SK-N-SH (cell line): ENCODE results near the gene ATF6. TPM values are rescaled to one million over a fixed set of nuclear protein-coding genes. Genes with fewer than 3 reads are reported as not detected.

Source experiments
- CTCF ChIA-PET: fragments of 300-600, 350-600 bp; formaldehyde crosslinking; extraction: SDS; loops from one replicate; lab custom pipeline; 2021; lab: Yijun Ruan, JAX
- POLR2A ChIA-PET: fragments of 350-600 bp; sonication (Branson Sonifier 250); formaldehyde crosslinking; extraction: SDS; loops from one replicate; lab custom pipeline; 2020; ENCODE audit warnings: antibody characterized with exemption, inconsistent platforms; lab: Yijun Ruan, JAX
- DNase-seq: peaks from one replicate; pipeline ENCODE4 v3.0.0; 2012
- H2AFZ ChIP-seq: fragments of 200-600 bp; sonication (generic); 2 replicates; pipeline ENCODE4 v1.8.1; 2016; ENCODE audit warnings: antibody characterized with exemption, mild to moderate bottlenecking, low read depth
- H3F3A ChIP-seq: fragments of 200-600 bp; sonication (generic); replicated peaks from 2 replicates; pipeline ENCODE3; 2016; ENCODE audit warnings: antibody characterized with exemption, mild to moderate bottlenecking; ENCODE audit not compliant: insufficient read depth
- H3K27ac ChIP-seq, 2 experiments: fragments of 200-500 bp in 1 of 2; fragments of 200-600 bp in 1 of 2; sonication (Bioruptor generic) in 1 of 2; sonication (generic), shearing (Covaris generic) in 1 of 2; 2 replicates each; pipeline versions ENCODE4 v1.5.1 to v1.6.1; 2014 to 2016; ENCODE audit warnings: low read depth in 2 of 2, inconsistent platforms in 1 of 2, low read length in 1 of 2, mild to moderate bottlenecking in 1 of 2, mixed read lengths in 1 of 2
- H3K27me3 ChIP-seq: fragments of 200-600 bp; sonication (generic), shearing (Covaris generic); 2 replicates; pipeline ENCODE4 v1.6.1; 2016; ENCODE audit warnings: mixed run types; ENCODE audit not compliant: insufficient read depth
- H3K36me3 ChIP-seq, 2 experiments: fragments of 200-500 bp in 1 of 2; fragments of 200-600 bp in 1 of 2; sonication (Bioruptor generic) in 1 of 2; sonication (generic) in 1 of 2; replicated peaks in 1 of 2; 2 replicates each; pipeline versions ENCODE3 to v1.5.1; 2014 to 2016; ENCODE audit warnings: low read length in 1 of 2, mild to moderate bottlenecking in 1 of 2; ENCODE audit not compliant: insufficient read depth in 2 of 2, control insufficient read depth in 1 of 2
- H3K4me1 ChIP-seq, 2 experiments: fragments of 200-500 bp in 1 of 2; fragments of 200-600 bp in 1 of 2; sonication (Bioruptor generic) in 1 of 2; sonication (generic), shearing (Covaris generic) in 1 of 2; 2 replicates each; pipeline versions ENCODE4 v1.5.1 to v1.6.1; 2014 to 2016; ENCODE audit warnings: low read depth in 1 of 2, low read length in 1 of 2, mixed run types in 1 of 2; ENCODE audit not compliant: insufficient read depth in 2 of 2, control insufficient read depth in 1 of 2
- H3K4me2 ChIP-seq: fragments of 200-600 bp; sonication (generic), shearing (Covaris generic); 2 replicates; pipeline ENCODE4 v1.6.1; 2017; ENCODE audit warnings: mixed run types
- H3K4me3 ChIP-seq, 2 experiments: fragments of 200-500 bp in 1 of 2; fragments of 200-600 bp in 1 of 2; sonication (Bioruptor generic) in 1 of 2; sonication (generic), shearing (Covaris generic) in 1 of 2; 2 replicates each; pipeline versions ENCODE4 v1.5.1 to v1.8.1; 2014 to 2016; ENCODE audit warnings: low read depth in 2 of 2, inconsistent platforms in 1 of 2, low read length in 1 of 2, mild to moderate bottlenecking in 1 of 2, mixed read lengths in 1 of 2, moderate library complexity in 1 of 2
- H3K79me2 ChIP-seq: fragments of 200-600 bp; sonication (generic); 2 replicates; pipeline ENCODE4 v1.8.1; 2017; ENCODE audit warnings: mild to moderate bottlenecking; ENCODE audit not compliant: insufficient read depth
- H3K9ac ChIP-seq: fragments of 200-600 bp; sonication (generic); 2 replicates; pipeline ENCODE4 v1.6.1; 2017; ENCODE audit warnings: mixed run types
- H3K9me2 ChIP-seq: fragments of 200-600 bp; sonication (generic); 2 replicates; pipeline ENCODE4 v1.6.1; 2017; ENCODE audit warnings: mixed run types
- H3K9me3 ChIP-seq: fragments of 200-600 bp; sonication (generic); 2 replicates; pipeline ENCODE4 v1.6.1; 2017; ENCODE audit warnings: mixed run types, mild to moderate bottlenecking, moderate library complexity
- H4K20me1 ChIP-seq: fragments of 200-600 bp; sonication (generic); 2 replicates; pipeline ENCODE4 v1.6.1; 2017; ENCODE audit warnings: mild to moderate bottlenecking, mixed run types; ENCODE audit not compliant: insufficient read depth
- CHD2 ChIP-seq: fragments of 150-350 bp; IDR thresholded peaks from 2 replicates; pipeline ENCODE4 v1.6.1; 2018; ENCODE audit warnings: low read length; ENCODE audit not compliant: partially characterized antibody
- CTCF ChIP-seq: fragments of 200-600 bp; sonication (generic); IDR thresholded peaks from 2 replicates; pipeline ENCODE4 v1.6.1; 2017; ENCODE audit warnings: antibody characterized with exemption, mild to moderate bottlenecking, moderate library complexity
- ELF1 ChIP-seq: IDR thresholded peaks from 2 replicates; pipeline ENCODE4 v1.4.0; 2012
- EP300 ChIP-seq, 2 experiments: IDR thresholded peaks; 2 replicates each; pipeline versions ENCODE4 v1.4.0 to v1.6.1; 2012; ENCODE audit warnings: borderline replicate concordance in 1 of 2, low read depth in 1 of 2, low read length in 1 of 2
- FOSL2 ChIP-seq: IDR thresholded peaks from 2 replicates; pipeline ENCODE4 v1.4.0; 2012; ENCODE audit warnings: low read depth, mild to moderate bottlenecking, moderate library complexity, borderline replicate concordance
- JUND ChIP-seq: IDR thresholded peaks from 2 replicates; pipeline ENCODE4 v1.4.0; 2012
- MXI1 ChIP-seq: IDR thresholded peaks from 2 replicates; pipeline ENCODE4 v1.6.1; 2012; ENCODE audit warnings: mild to moderate bottlenecking, low read depth, low read length, improper control_type of control experiment
- NRF1 ChIP-seq: IDR thresholded peaks from 2 replicates; pipeline ENCODE4 v1.6.1; 2012; ENCODE audit warnings: low read depth, mild to moderate bottlenecking, low read length
- POLR2AphosphoS5 ChIP-seq: IDR thresholded peaks from 2 replicates; pipeline ENCODE4 v1.6.1; 2012; ENCODE audit warnings: low read depth, low read length
- RCOR1 ChIP-seq: fragments of 150-350 bp; IDR thresholded peaks from 2 replicates; pipeline ENCODE4 v1.6.1; 2017; ENCODE audit warnings: antibody characterized with exemption, low read length
- REST ChIP-seq: IDR thresholded peaks from 2 replicates; pipeline ENCODE4 v1.6.1; 2012; ENCODE audit warnings: mild to moderate bottlenecking, low read depth, low read length, moderate library complexity
- RFX5 ChIP-seq: IDR thresholded peaks from 2 replicates; pipeline ENCODE4 v1.6.1; 2012; ENCODE audit warnings: mild to moderate bottlenecking, improper control_type of control experiment, low read length
- TCF12 ChIP-seq: IDR thresholded peaks from 2 replicates; pipeline ENCODE4 v1.4.0; 2012
- TEAD4 ChIP-seq: IDR thresholded peaks from 2 replicates; pipeline ENCODE4 v1.4.0; 2012; ENCODE audit warnings: mild to moderate bottlenecking, borderline replicate concordance; ENCODE audit not compliant: insufficient read depth
- USF2 ChIP-seq: fragments of 150-350 bp; IDR thresholded peaks from 2 replicates; pipeline ENCODE4 v1.6.1; 2017; ENCODE audit warnings: antibody characterized with exemption, low read length, low read depth, borderline replicate concordance
- WGBS: methylation state at CpG from one replicate; pipeline ENCODE4 v1.1.6; 2017; ENCODE audit warnings: low lambda C conversion rate; 5-methylcytosine and 5-hydroxymethylcytosine counted together
- polyA plus RNA-seq, 3 experiments: library from polyadenylated mRNA; depleted of rRNA; stranded (reverse); fragments of >200 nt; gene quantifications; 2 replicates each; pipeline ENCODE4 v1.2.3, GENCODE V29; 2012
- TF ChIP-seq, protein P1 (sequence below): IDR thresholded peaks from 2 replicates; pipeline ENCODE4 v1.4.0; 2012; ENCODE audit warnings: low read depth, borderline replicate concordance

Gene ATF6
- polyA plus RNA-seq, 1 of the 3 experiments (the other 2 are of a cell fraction): 8.8 TPM

- no peak overlapping the region for H3K9ac ChIP-seq
- POLR2A ChIA-PET: no interaction called here
- H3K4me2 ChIP-seq: no peak overlapping the region
- 53% methylated on average over 5 of the region's 5 CpGs for WGBS
- CTCF ChIA-PET: interaction anchor here (2.1 kb wide), 1 partner anchor 49 kb away, joined by 6 read pairs; no protein-coding TSS in a partner anchor
- H3K27ac ChIP-seq: no peak overlapping the region
- H3K4me1 ChIP-seq: no peaks in the 10 kb centered on the region
- H3K4me3 ChIP-seq: no peak overlapping the region
- no peaks in the 10 kb centered on the region for H4K20me1 ChIP-seq
- no peaks in the 10 kb centered on the region for H3K79me2 ChIP-seq
- DNase-seq: no peak
- no peaks in the 10 kb centered on the region for H3F3A ChIP-seq
- H3K9me3 ChIP-seq: no peaks in the 10 kb centered on the region
- H3K9me2 ChIP-seq: no peaks in the 10 kb centered on the region
- H2AFZ ChIP-seq: no peak overlapping the region
- TF ChIP-seq TCF12 (no peak), NRF1 (no peak), CTCF (no peak), EP300 (IDR thresholded peaks at IDR 0.05; ENCODE audit: borderline replicate concordance in 1 of 2, low read depth in 1 of 2, low read length in 1 of 2) (no peak), POLR2AphosphoS5 (no peak), REST (no peak), RFX5 (no peak), CHD2 (no peak), FOSL2 (no peak), USF2 (no peak), TEAD4 (no peak), RCOR1 (no peak), JUND (no peak), MXI1 (no peak), ELF1 (no peak)
- TF ChIP-seq, protein P1, sequence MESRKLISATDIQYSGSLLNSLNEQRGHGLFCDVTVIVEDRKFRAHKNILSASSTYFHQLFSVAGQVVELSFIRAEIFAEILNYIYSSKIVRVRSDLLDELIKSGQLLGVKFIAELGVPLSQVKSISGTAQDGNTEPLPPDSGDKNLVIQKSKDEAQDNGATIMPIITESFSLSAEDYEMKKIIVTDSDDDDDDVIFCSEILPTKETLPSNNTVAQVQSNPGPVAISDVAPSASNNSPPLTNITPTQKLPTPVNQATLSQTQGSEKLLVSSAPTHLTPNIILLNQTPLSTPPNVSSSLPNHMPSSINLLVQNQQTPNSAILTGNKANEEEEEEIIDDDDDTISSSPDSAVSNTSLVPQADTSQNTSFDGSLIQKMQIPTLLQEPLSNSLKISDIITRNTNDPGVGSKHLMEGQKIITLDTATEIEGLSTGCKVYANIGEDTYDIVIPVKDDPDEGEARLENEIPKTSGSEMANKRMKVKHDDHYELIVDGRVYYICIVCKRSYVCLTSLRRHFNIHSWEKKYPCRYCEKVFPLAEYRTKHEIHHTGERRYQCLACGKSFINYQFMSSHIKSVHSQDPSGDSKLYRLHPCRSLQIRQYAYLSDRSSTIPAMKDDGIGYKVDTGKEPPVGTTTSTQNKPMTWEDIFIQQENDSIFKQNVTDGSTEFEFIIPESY: no peak
- no peaks in the 10 kb centered on the region for H3K27me3 ChIP-seq
- H3K36me3 ChIP-seq: peaks cover 0 to 4% of the 10 kb centered on the region in 2 experiments
Measured at GRCh38 chr1:161987872-161988271, 221.8 kb downstream of the ATF6 start.
